ENCODE results near the gene SUB1.
"Not testable (repeated sequence)": the region's sequence is repeated elsewhere in the genome, so short reads cannot be mapped to it uniquely, and the experiment has no call there.

The SUB1 gene

DNA sequence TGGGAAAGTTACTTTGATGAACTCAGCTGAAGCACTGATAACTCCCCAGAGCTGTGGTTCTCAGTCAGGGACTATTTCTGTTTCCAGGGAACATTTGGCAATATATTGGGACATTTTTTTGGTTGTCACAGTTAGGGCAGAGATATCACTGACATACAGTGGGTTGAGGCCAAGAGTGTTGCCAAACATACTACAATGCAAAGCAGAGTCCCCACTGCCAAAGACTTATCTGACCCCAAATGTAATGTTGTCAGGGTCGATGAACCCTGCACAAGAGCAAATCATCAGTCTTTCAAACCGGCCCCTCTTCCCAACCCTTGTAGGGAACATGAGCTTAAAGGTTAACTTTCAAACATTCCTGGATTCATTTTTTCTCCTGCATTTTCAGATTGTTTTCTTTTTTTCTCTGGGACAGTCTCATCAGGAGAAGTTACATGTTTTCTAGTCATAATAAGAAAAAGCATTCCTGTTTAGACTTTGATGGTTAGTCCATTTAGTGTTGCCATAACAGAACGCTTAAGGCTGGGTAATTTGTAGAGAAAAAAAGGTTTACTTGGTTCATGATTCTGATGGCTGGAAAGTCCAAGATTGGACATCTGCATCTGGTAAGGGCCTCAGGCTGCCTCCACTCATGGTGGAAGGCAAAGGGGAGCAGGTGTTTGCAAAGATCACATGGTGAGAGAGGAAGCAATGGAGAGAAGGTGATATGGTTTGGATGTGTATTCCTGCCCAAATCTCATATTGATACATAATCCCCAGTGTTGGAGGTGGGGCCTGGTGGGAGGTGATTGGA, 18.8 kb upstream of the SUB1 start:
- Histone ChIP-seq H3K27me3 (replicated peaks; ENCODE audit: insufficient read depth, low read length) (no peaks in the 10 kb centered on the region), H3K9me3 (replicated peaks; ENCODE audit: insufficient read depth, low read length) (no peaks in the 10 kb centered on the region), H2AFZ (ENCODE audit: low read length) (no peak overlapping the region), H3K36me3 (replicated peaks; ENCODE audit: insufficient read depth, low read length) (no peaks in the 10 kb centered on the region), H4K20me1 (ENCODE audit: insufficient read depth, low read length) (no peaks in the 10 kb centered on the region), H3K4me2 (ENCODE audit: low read depth, low read length) (no peak overlapping the region), H3F3A (ENCODE audit: insufficient read depth, low read length) (peaks cover 7% of the 10 kb centered on the region), H3K9ac (ENCODE audit: low read length) (no peak overlapping the region), H3K9me2 (replicated peaks; ENCODE audit: insufficient read depth, low read length) (no peaks in the 10 kb centered on the region), H3K79me2 (ENCODE audit: low read length) (peaks cover 24% of the 10 kb centered on the region), H3K4me1 (ENCODE audit: low read length) (peaks cover 15% of the 10 kb centered on the region), H3K4me3 (ENCODE audit: low read length) (no peak overlapping the region), H3K27ac (ENCODE audit: low read length) (no peak overlapping the region)
- TF ChIP-seq EZH2 (optimal IDR thresholded peaks at IDR 0.05; ENCODE audit: low read depth, low read length) (no peak), EZH2phosphoT487 (IDR thresholded peaks at IDR 0.05; ENCODE audit: low read length) (no peak)
- TF ChIP-seq, protein P1, sequence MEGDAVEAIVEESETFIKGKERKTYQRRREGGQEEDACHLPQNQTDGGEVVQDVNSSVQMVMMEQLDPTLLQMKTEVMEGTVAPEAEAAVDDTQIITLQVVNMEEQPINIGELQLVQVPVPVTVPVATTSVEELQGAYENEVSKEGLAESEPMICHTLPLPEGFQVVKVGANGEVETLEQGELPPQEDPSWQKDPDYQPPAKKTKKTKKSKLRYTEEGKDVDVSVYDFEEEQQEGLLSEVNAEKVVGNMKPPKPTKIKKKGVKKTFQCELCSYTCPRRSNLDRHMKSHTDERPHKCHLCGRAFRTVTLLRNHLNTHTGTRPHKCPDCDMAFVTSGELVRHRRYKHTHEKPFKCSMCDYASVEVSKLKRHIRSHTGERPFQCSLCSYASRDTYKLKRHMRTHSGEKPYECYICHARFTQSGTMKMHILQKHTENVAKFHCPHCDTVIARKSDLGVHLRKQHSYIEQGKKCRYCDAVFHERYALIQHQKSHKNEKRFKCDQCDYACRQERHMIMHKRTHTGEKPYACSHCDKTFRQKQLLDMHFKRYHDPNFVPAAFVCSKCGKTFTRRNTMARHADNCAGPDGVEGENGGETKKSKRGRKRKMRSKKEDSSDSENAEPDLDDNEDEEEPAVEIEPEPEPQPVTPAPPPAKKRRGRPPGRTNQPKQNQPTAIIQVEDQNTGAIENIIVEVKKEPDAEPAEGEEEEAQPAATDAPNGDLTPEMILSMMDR (IDR thresholded peaks at IDR 0.05; ENCODE audit: low read length), result no peak
- no peak for DNase-seq

DNA sequence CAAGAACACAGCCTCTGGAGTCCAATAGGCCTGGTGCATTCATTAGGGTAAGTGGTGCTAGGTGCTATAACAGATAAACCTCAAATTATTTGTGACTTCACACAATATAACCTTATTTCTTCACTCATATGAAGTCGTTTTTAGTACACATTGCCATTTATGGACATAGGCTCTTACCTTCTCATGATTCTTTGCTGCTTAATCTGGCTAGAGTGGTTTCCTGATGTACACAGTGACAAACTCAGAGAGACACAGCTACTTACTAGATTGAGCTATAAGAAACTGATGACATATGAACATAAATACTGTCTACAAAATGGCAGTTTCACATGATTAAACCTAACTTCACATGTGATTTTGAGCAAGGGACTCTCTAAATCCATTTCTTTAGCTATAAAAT, 14.2 kb upstream of the SUB1 start:
- no peaks in the 10 kb centered on the region for H3K36me3 ChIP-seq (replicated peaks; ENCODE audit: insufficient read depth, low read length)
- H3K4me3 ChIP-seq (ENCODE audit: low read length), result peak overlapping the region; percentile 22; the same call in 1 of the 2 replicates
- peaks cover 32% of the 10 kb centered on the region for H3F3A ChIP-seq (ENCODE audit: insufficient read depth, low read length)
- H3K27ac ChIP-seq (ENCODE audit: low read length), result peak overlapping the region; percentile 96; the same call in 1 of the 2 replicates
- H3K9me3 ChIP-seq (replicated peaks; ENCODE audit: insufficient read depth, low read length), result no peaks in the 10 kb centered on the region
- H3K4me2 ChIP-seq (ENCODE audit: low read depth, low read length), result peak overlapping the region; percentile 74
- TF ChIP-seq EZH2phosphoT487 (IDR thresholded peaks at IDR 0.05; ENCODE audit: low read length), result no peak
- TF ChIP-seq, protein P1 (IDR thresholded peaks at IDR 0.05; ENCODE audit: low read length), result no peak
- no peak for TF ChIP-seq EZH2 (optimal IDR thresholded peaks at IDR 0.05; ENCODE audit: low read depth, low read length)
- H3K9me2 ChIP-seq (replicated peaks; ENCODE audit: insufficient read depth, low read length), result no peaks in the 10 kb centered on the region
- H2AFZ ChIP-seq (ENCODE audit: low read length), result 0 out of 2 replicates have a peak overlapping the region, but pooled peaks have one; percentile 9
- peak overlapping the region; percentile 10; the same call in 1 of the 2 replicates for H3K9ac ChIP-seq (ENCODE audit: low read length)
- H4K20me1 ChIP-seq (ENCODE audit: insufficient read depth, low read length), result no peaks in the 10 kb centered on the region
- DNase-seq, result peak; percentile 51
- no peaks in the 10 kb centered on the region for H3K27me3 ChIP-seq (replicated peaks; ENCODE audit: insufficient read depth, low read length)
- H3K4me1 ChIP-seq (ENCODE audit: low read length), result peaks cover 55% of the 10 kb centered on the region
- peaks cover 37% of the 10 kb centered on the region for H3K79me2 ChIP-seq (ENCODE audit: low read length)

DNA sequence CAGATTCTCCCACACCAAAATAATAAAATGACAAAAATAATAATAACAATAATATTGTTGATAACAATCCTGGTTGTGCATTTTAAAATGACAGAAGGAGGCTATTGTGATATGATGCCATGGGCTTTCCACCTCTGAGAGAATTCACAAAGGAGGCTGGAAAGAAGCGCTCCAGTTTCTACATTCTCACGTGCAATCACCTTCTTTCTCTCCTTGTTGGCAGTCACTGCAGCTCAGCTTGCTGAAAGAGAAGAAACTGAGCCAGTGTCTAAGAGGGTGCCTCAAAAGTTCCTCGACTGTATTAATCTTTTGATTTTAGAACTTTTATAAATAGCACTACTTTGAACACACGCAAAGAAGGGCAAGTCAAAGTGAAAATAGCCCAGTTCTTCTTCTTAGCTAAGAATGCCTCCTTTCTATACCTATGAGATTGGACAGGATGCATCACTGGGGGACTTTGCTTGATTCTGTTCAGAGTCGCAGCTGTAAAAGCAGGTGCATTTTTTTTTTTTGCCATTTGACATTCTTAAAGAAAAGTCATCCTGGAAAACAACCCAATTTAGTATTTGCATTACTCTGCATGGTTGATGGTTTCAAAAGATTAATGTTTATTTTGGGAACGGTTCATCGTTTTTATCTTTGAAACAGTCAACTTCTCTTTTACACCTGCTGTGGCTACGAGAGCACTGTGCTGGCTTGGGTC, 12.4 kb upstream of the SUB1 start:
- peak; percentile 92 for DNase-seq
- Histone ChIP-seq H2AFZ (ENCODE audit: low read length) (no peak overlapping the region), H3K9ac (ENCODE audit: low read length) (peak overlapping the region; percentile 74), H4K20me1 (ENCODE audit: insufficient read depth, low read length) (no peaks in the 10 kb centered on the region), H3K9me3 (replicated peaks; ENCODE audit: insufficient read depth, low read length) (no peaks in the 10 kb centered on the region), H3K79me2 (ENCODE audit: low read length) (peaks cover 34% of the 10 kb centered on the region), H3K27me3 (replicated peaks; ENCODE audit: insufficient read depth, low read length) (no peaks in the 10 kb centered on the region), H3K27ac (ENCODE audit: low read length) (peak overlapping the region; percentile 96), H3K4me1 (ENCODE audit: low read length) (peaks cover 71% of the 10 kb centered on the region), H3K9me2 (replicated peaks; ENCODE audit: insufficient read depth, low read length) (no peaks in the 10 kb centered on the region), H3K4me2 (ENCODE audit: low read depth, low read length) (peak overlapping the region; percentile 74), H3K4me3 (ENCODE audit: low read length) (peak overlapping the region; percentile 34; the same call in 1 of the 2 replicates), H3F3A (ENCODE audit: insufficient read depth, low read length) (peaks cover 37% of the 10 kb centered on the region), H3K36me3 (replicated peaks; ENCODE audit: insufficient read depth, low read length) (no peaks in the 10 kb centered on the region)
- TF ChIP-seq EZH2phosphoT487 (IDR thresholded peaks at IDR 0.05; ENCODE audit: low read length) (no peak), EZH2 (optimal IDR thresholded peaks at IDR 0.05; ENCODE audit: low read depth, low read length) (no peak)
- TF ChIP-seq, protein P1 (IDR thresholded peaks at IDR 0.05; ENCODE audit: low read length), result no peak

DNA sequence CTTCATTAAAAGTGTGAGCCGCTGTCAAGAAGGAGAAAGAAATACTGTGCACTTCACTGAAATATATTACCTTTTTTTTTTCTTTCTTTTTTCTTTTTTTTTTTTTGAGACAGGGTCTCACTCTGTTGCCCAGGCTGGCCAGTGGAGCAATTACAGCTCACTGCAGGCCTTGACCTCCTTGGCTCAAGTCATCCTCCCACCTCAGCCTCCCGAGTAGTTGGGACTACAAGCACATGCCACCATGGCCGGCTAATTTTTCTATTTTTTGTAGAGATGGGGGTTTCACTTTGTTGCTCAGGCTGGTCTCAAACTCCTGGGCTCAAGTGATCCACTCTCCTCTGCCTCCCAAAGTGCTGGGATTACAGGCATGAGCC, 11.9 kb upstream of the SUB1 start:
- H3K36me3 ChIP-seq (replicated peaks; ENCODE audit: insufficient read depth, low read length); H3K4me3 ChIP-seq (ENCODE audit: low read length); DNase-seq; H3K9me2 ChIP-seq (replicated peaks; ENCODE audit: insufficient read depth, low read length); H4K20me1 ChIP-seq (ENCODE audit: insufficient read depth, low read length); H3K27me3 ChIP-seq (replicated peaks; ENCODE audit: insufficient read depth, low read length); H3K9me3 ChIP-seq (replicated peaks; ENCODE audit: insufficient read depth, low read length); H2AFZ ChIP-seq (ENCODE audit: low read length): not testable (repeated sequence)
- Histone ChIP-seq H3K27ac (ENCODE audit: low read length) (peak overlapping the region; percentile 96), H3K4me2 (ENCODE audit: low read depth, low read length) (peak overlapping the region; percentile 74), H3K4me1 (ENCODE audit: low read length) (peaks cover 76% of the 10 kb centered on the region), H3F3A (ENCODE audit: insufficient read depth, low read length) (peaks cover 39% of the 10 kb centered on the region), H3K9ac (ENCODE audit: low read length) (peak overlapping the region; percentile 74), H3K79me2 (ENCODE audit: low read length) (peaks cover 34% of the 10 kb centered on the region)
